HG02938 (cell line): ENCODE measurements around the gene AKT1.

Experiments used
- ATAC-seq: cut with Tn5 transposase; IDR thresholded peaks from one replicate; pipeline ENCODE4 v1.9.1; 2021; ENCODE audit warnings: mild to moderate bottlenecking, moderate library complexity; ENCODE audit not compliant: unreplicated experiment

AKT1 gene

GRCh38 chr14:104725772-104726548 lies 69.6 kb downstream of the AKT1 start:
- no peak for ATAC-seq

- ATAC-seq = no peak
These were observed 70.4 kb downstream of the AKT1 start for GRCh38 chr14:104724981-104725771.

GRCh38 chr14:104724407-104724980 lies 71.1 kb downstream of the AKT1 start:
- no peak for ATAC-seq

- ATAC-seq = no peak
These were observed 71.7 kb downstream of the AKT1 start, which contains the start of gene ADSS1 for GRCh38 chr14:104723651-104724406. Gene ADSS1, plus strand, starts transcription at chr14:104724229. Its CDS starts 42 bp downstream, at chr14:104724271.

GRCh38 chr14:104722938-104723650 lies 72.5 kb downstream of the AKT1 start:
- no peak for ATAC-seq

- ATAC-seq = no peak
These were observed 73.8 kb downstream of the AKT1 start for GRCh38 chr14:104721505-104722431.
